ENCODE results near the gene NFKBIA.
"Not testable (repeated sequence)": the region's sequence is repeated elsewhere in the genome, so short reads cannot be mapped to it uniquely, and the experiment has no call there.

Gene NFKBIA

GRCh38 chr14:35383569-35384454 lies 20.7 kb downstream of the NFKBIA start:
- TF ChIP-seq, protein P1, sequence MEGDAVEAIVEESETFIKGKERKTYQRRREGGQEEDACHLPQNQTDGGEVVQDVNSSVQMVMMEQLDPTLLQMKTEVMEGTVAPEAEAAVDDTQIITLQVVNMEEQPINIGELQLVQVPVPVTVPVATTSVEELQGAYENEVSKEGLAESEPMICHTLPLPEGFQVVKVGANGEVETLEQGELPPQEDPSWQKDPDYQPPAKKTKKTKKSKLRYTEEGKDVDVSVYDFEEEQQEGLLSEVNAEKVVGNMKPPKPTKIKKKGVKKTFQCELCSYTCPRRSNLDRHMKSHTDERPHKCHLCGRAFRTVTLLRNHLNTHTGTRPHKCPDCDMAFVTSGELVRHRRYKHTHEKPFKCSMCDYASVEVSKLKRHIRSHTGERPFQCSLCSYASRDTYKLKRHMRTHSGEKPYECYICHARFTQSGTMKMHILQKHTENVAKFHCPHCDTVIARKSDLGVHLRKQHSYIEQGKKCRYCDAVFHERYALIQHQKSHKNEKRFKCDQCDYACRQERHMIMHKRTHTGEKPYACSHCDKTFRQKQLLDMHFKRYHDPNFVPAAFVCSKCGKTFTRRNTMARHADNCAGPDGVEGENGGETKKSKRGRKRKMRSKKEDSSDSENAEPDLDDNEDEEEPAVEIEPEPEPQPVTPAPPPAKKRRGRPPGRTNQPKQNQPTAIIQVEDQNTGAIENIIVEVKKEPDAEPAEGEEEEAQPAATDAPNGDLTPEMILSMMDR (IDR thresholded peaks at IDR 0.05; ENCODE audit: low read depth, low read length) = no peak
- H3K4me3 ChIP-seq (ENCODE audit: low read depth, low read length) = no peak overlapping the region
- DNase-seq (ENCODE audit: low read depth, low spot score) = no peak
- in situ Hi-C loops (cut with HindIII; ENCODE audit: low sequenced_read_pairs) = no loop called here

DNA sequence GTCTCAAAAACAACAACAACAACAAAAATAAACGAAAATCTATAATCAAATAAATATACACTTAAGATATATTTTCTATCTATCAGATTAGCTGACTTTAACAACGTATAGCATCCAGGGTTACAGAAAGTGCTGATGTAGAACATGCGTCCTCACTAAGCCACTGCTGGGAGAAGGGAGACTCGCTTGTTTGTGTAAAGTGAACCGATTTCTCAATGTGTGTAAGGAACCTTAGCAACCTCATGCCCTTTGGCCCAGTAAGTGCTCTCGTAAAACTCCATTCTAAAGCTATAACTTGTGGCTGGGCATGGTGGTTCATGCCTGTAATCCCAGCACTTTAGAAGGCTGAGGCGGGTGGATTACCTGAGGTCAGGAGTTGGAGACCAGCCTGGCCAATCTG lies 23.8 kb downstream of the NFKBIA start:
- in situ Hi-C loops (cut with HindIII; ENCODE audit: low sequenced_read_pairs) = no loop called here
- TF ChIP-seq, protein P1 (IDR thresholded peaks at IDR 0.05; ENCODE audit: low read depth, low read length) = no peak
- no peak for DNase-seq (ENCODE audit: low read depth, low spot score)
- no peak overlapping the region for H3K4me3 ChIP-seq (ENCODE audit: low read depth, low read length)

DNA sequence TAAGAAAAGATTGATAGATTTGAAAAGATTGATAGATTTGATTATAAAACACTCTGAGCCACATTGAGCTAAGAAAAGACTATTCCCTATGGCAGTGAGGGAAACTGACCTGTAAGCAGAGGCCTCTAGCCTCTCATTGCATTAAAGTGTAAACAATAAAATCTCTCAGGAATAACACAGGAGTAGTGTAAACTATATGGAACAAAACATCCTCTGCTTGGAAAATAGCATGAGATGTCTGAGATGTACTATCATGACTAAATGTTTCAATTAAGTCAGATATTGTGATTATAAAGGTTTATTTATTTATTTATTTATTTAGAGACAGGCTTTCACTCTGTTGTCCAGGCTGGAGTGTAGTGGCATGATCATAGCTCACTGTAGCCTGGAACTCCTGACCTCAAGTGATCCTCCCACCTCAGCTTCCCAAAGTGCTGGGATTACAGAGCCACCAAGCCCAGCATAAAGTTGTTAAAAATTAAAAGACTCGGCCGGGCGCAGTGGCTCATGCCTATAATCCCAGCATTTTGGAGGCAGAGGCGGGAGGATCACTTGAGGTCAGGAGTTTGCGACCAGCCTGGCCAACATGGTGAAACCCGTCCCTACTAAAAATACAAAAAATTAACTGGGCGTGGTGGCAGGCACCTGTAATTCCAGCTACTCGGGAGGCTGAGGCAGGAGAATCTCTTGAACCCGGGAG lies 25.2 kb downstream of the NFKBIA start:
- H3K4me3 ChIP-seq (ENCODE audit: low read depth, low read length); in situ Hi-C loops (cut with HindIII; ENCODE audit: low sequenced_read_pairs); DNase-seq (ENCODE audit: low read depth, low spot score): not testable (repeated sequence)

DNA sequence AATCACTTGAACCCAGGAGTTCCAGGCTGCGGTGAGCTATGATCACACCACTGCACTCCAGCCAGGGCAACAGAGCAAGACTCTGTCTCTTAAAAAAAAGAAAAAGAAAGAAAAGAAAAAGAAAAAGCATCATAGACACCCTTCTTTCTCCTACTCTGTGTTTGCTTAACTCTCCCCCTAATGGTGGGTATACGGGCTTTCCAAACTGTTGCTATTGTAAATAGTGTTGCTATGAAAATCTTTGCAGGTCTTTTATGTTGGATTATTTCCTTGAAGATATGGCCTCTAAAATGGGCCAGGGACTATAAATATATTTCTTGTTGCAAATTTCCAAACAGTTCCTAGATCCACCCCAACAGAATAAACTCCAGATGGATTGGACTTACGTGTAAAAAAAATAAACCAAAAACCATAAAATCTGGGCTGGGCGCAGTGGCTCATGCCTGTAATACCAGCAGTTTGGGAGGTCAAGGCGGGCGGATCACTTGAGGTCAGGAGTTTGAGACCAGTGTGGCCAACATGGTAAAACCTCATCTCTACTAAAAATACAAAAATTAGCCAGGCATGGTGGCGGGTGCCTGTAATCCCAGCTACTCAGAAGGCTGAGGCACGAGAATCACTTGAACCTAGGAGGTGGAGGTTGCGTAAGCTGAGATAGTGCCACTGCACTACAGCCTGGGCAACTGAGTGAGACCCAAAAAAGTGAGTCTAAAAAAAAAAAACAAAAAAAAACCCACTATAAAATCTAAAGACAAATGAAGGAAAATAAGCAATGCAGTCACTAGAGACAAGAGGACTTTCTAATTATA lies 25.9 kb downstream of the NFKBIA start:
- in situ Hi-C loops (cut with HindIII; ENCODE audit: low sequenced_read_pairs) = no loop called here
- DNase-seq (ENCODE audit: low read depth, low spot score) = no peak
- H3K4me3 ChIP-seq (ENCODE audit: low read depth, low read length) = no peak overlapping the region
- TF ChIP-seq, protein P1 (IDR thresholded peaks at IDR 0.05; ENCODE audit: low read depth, low read length) = no peak

GRCh38 chr14:35375558-35376025 lies 29.0 kb downstream of the NFKBIA start:
- DNase-seq (ENCODE audit: low read depth, low spot score) = no peak
- TF ChIP-seq, protein P1 (IDR thresholded peaks at IDR 0.05; ENCODE audit: low read depth, low read length) = no peak
- in situ Hi-C loops (cut with HindIII; ENCODE audit: low sequenced_read_pairs) = no loop called here
- H3K4me3 ChIP-seq (ENCODE audit: low read depth, low read length) = no peak overlapping the region

GRCh38 chr14:35374263-35374712 lies 30.3 kb downstream of the NFKBIA start:
- DNase-seq (ENCODE audit: low read depth, low spot score) = peak; percentile 93
- in situ Hi-C loops (cut with HindIII; ENCODE audit: low sequenced_read_pairs) = no loop called here
- TF ChIP-seq, protein P1 (IDR thresholded peaks at IDR 0.05; ENCODE audit: low read depth, low read length) = no peak
- no peak overlapping the region for H3K4me3 ChIP-seq (ENCODE audit: low read depth, low read length)

DNA sequence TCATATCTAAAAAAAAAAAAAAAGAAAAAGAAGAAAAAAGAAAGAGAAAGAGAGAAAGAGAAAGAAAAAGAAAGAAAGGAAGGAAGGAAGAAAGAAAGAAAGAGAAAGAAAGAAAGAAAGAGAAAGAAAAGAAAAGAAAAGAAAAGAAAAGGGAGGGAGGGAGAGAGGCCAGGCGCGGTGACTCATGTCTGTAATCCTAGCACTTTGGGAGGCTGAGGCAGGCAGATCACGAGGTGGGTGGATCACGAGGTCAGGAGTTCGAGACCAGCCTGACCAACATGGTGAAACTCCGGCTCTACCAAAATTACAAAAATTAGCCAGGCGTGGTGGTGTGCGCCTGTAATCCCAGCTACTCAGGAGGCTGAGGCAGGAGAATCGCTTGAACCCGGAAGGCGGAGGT lies 31.3 kb downstream of the NFKBIA start:
- in situ Hi-C loops (cut with HindIII; ENCODE audit: low sequenced_read_pairs) = not testable (repeated sequence)

More for the DNA sequence above, 31.3 kb downstream of the NFKBIA start:
- H3K4me3 ChIP-seq (ENCODE audit: low read depth, low read length); DNase-seq (ENCODE audit: low read depth, low spot score): not testable (repeated sequence)
